Right cardiac atrium (tissue), 5 donors: ENCODE results near the gene LRFN3. TPM values are rescaled to one million over a fixed set of nuclear protein-coding genes. Genes with fewer than 3 reads are reported as not detected.

Experiments used
- ATAC-seq, 2 donors: fragments of 200-7000 bp; cut with Tn5 transposase; one replicate each; pipeline versions ENCODE4 v1.8.0 to v1.9.1; 2020; ENCODE audit warnings: moderate library complexity in 2 of 2, mild to moderate bottlenecking in 1 of 2
- DNase-seq, 3 donors: peaks; one replicate each; pipeline ENCODE4 v3.0.0-alpha.2; 2020
- H3K27ac ChIP-seq: one replicate; pipeline ENCODE4 v1.5.1; 2013; ENCODE audit warnings: mild to moderate bottlenecking, low read length, control low read depth, moderate library complexity
- H3K27me3 ChIP-seq: one replicate; pipeline ENCODE4 v1.6.1; 2013; ENCODE audit not compliant: control insufficient read depth, insufficient read depth
- H3K4me1 ChIP-seq: one replicate; pipeline ENCODE4 v1.6.1; 2013; ENCODE audit warnings: low read length; ENCODE audit not compliant: control insufficient read depth, insufficient read depth
- H3K4me3 ChIP-seq: one replicate; pipeline ENCODE4 v1.5.1; 2013; ENCODE audit warnings: low read length, control low read depth
- H3K9me3 ChIP-seq: one replicate; pipeline ENCODE4 v1.6.1; 2013; ENCODE audit warnings: low read length; ENCODE audit not compliant: control insufficient read depth
- whole genome bisulfite sequencing: extraction: QIAGEN DNeasy Blood & Tissue Kit; methylation state at CpG from one replicate; pipeline ENCODE4 v1.1.7; 2013; 5-methylcytosine and 5-hydroxymethylcytosine counted together
- intact Hi-C, 4 donors: fragments of 100-400 bp; cut with DNase I; formaldehyde crosslinking; loops; one replicate each; pipeline versions ENCODE4 v1.11.0 to v1.14.0; 2022 to 2023
- polyA plus RNA-seq: library from polyadenylated mRNA; stranded (reverse); fragments of 200-250 nt; gene quantifications from one replicate; pipeline ENCODE4 v1.2.3, GENCODE V29; 2013
- total RNA-seq, 4 donors: library from RNA; stranded (reverse); fragmentation: NEBNext Ultra II Directional; extraction: Animal tissue kit (Norgen Biotek cat#: 25700); gene quantifications; one replicate each; pipeline ENCODE4 v1.2.1, GENCODE V29; 2021
- donor health status: healthy with polysubstance abuse.
- donor health status: DM: no; HTN: yes; CAD: no.
- donor health status: DM: no; HTN: no; CAD: no.
- donor health status: DM: no; HTN: yes; CAD: no; lungs with severe emphysema.
- donor health status: DM: yes; HTN: yes; CAD: no.

Gene LRFN3
- total and polyA plus RNA-seq, 5 donors, result 8.2 to 10.8 (median 8.4) TPM

DNA sequence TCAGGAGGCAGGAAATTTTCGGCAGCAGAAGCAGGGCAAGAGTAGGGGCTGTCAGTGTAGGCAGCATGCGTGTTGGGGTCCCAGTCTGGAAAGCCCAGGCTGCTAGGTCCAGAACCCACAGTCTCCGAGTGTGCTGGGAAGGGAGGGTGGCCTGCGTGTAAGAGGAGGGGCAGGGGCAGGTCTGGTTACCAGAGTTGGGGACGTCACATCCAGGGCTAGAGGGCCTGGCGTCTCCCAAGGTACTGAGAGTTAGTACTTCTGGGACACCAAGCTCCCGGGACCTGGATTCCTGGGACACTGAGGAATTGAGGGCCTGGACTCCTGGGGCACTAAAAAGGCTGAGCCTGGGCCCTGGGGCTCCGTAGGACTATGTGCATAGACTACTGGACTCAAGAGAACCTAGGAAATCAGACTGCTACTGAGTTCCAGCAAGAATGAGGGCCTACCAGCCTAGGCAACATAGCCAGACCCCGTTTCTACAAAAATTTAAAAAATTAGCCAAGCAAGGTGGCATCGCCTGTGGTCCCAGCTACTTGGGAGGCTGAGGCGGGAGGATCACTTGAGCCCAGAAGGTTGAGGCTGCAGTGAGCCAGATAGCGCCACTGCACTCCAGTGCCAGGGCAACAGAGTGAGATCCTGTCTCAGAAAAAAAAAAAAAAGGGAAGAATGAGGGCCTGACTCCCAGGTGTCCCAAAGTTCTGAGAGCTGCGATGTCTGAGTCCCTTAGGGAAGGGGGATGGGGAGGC, 38.3 kb upstream of the LRFN3 start:
- no peak for ATAC-seq
- Histone ChIP-seq H3K4me1 (no peaks in the 10 kb centered on the region), H3K9me3 (no peaks in the 10 kb centered on the region), H3K27me3 (no peaks in the 10 kb centered on the region), H3K4me3 (peak overlapping the region; percentile 76), H3K27ac (no peak overlapping the region)
- 91% methylated on average over 13 of the region's 13 CpGs for WGBS
- DNase-seq, result peak in 1 of 3 donors; percentile 43
- intact Hi-C loops, result loop anchor here in 1 of 4 donors (5.0 kb wide), 1 partner anchor 34 kb away; no protein-coding TSS in a partner anchor

DNA sequence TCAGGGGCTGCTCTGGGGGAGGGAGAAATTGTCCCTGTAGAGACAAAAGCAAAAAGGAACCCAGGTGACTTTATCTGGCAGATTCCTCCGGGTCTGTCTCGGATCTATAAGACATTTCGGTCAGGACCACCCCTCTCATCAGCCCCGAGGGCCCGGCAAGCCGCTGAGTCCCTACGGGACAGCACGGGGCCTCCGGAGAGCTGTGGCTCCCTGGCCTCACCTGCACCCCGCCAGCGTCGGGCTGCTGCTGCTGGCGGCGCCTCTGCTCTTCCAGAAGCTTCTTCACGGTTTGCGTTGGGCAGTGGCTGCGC, 37.7 kb upstream of the LRFN3 start:
- no peak for DNase-seq
- H3K27me3 ChIP-seq, result no peaks in the 10 kb centered on the region
- intact Hi-C loops, result loop anchor here in 1 of 4 donors (5.0 kb wide), 1 partner anchor 34 kb away; no protein-coding TSS in a partner anchor
- 16% methylated on average over 17 of the region's 17 CpGs for WGBS
- peak overlapping the region; percentile 76 for H3K4me3 ChIP-seq
- H3K9me3 ChIP-seq, result no peaks in the 10 kb centered on the region
- no peak overlapping the region for H3K27ac ChIP-seq
- no peaks in the 10 kb centered on the region for H3K4me1 ChIP-seq
- peak in 1 of 2 donors; percentile 12 for ATAC-seq

DNA sequence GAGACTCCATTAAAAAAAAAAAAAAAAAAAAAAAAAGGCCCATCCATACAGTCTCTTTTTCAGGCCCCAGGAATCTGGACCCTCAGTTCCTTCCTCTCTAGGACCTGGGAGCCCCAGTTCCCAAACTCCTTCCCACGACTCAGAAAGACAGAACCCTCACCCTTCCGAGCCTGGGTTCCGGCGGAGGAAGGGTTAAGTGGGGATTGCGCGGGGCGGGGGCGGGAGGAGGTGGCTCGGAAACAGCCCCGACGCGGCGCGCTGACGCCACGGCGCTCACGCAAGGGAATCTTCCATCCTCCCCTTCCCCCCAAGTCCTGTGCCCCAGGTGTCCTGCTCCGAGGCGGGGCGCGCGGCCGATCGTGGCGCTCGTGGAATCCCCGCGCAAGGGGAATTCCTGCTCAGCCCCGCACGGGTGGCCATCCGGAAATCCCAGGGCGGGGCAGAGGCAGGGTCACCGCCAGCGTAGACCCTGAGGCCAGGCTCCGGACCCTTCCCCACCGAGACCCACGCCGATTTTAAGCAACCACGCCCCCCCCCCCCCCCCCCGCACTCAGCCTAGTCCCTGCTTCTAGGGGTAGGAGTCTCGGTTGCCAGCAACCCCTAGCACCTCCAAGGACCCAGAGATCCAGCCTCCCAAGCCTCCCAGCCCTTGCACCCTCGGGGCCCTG, 36.5 kb upstream of the LRFN3 start:
- no peaks in the 10 kb centered on the region for H3K4me1 ChIP-seq
- peak overlapping the region; percentile 76 for H3K4me3 ChIP-seq
- intact Hi-C loops, result loop anchor here in 1 of 4 donors (5.0 kb wide), 1 partner anchor 33 kb away; no protein-coding TSS in a partner anchor
- peak overlapping the region; percentile 50 for H3K27ac ChIP-seq
- WGBS, result under 1% methylated on average over 42 of the region's 43 CpGs
- peak; percentile 82 to 93 (median 93) for DNase-seq
- no peaks in the 10 kb centered on the region for H3K9me3 ChIP-seq
- peak; percentile 89 for ATAC-seq
- no peaks in the 10 kb centered on the region for H3K27me3 ChIP-seq

DNA sequence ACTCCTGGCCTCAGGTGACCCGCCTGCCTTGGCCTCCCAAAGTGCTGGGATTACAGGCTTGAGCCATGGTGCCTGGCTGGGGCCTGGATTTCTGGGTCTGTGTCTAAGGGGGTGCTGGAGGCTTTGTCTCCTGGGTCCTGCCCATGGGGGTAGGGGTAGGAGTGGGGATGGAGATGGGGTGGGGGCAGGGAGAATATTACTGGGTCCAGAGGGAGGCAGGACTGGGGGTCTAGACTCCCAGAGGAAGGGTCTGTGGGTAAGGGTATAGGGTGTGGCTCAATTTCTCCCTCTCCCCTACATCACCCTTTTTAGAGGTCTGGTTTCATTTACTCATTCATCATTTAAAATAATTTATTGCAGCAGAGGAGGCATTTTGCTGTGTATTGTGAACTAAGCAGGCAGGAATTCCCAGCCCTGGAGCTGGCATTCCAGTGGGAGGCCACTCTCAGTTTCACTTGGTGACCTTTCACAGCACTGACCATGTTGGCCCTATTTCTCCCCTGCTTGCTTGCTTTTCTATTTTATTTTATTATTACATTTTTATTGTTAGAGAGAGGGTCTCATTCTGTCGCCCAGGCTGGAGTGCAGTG, 35.0 kb upstream of the LRFN3 start:
- intact Hi-C loops, result no loop called here
- no peaks in the 10 kb centered on the region for H3K4me1 ChIP-seq
- no peak overlapping the region for H3K27ac ChIP-seq
- ATAC-seq, result no peak
- peak in 1 of 3 donors; percentile 12 for DNase-seq
- H3K4me3 ChIP-seq, result peak overlapping the region; percentile 12
- no peaks in the 10 kb centered on the region for H3K9me3 ChIP-seq
- 85% methylated on average over 2 of the region's 2 CpGs for WGBS
- no peaks in the 10 kb centered on the region for H3K27me3 ChIP-seq

DNA sequence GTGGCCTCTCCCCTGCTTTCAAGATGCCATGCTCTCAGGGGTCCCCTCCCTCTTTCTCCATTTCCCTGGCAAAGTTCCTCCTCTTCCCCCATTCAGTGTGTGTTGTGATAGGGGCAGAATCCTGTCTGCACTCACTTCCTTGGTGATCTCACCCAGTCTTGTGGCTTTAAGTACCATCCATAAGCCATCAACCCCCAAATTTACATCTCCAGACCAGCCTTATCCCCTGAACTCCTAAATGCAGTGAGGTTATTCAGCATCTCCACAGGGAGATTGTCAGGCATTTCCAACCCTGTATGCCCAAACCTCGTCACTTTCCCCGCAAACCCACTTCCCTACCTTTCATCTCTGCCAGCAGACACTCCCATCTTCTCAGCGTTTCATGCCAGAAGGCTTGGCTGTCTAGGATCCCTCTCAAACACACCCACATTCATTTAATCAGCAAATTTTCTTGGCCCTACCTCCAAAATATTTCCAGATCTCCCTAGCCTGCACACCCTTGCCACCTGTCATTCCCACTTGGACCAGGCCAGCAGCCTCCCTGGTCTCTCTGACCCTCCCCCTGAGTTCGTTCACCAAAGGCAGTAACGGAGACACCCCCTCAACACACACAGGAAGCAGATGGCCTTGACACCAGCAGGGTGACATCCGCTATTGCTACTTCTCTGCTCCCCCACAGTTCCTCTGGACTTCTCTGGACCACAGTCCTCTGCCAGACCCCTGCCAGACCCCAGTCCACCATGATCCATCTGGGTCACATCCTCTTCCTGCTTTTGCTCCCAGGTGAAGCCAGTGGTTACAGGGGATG, 34.1 kb upstream of the LRFN3 start, which contains the start of gene HCST:
HCST (plus strand) TSS at position 676 of the 808 bp plus-strand sequence; CDS start at position 741, 65 bp downstream.
- no peaks in the 10 kb centered on the region for H3K4me1 ChIP-seq
- intact Hi-C loops, result no loop called here
- DNase-seq, result peak in 1 of 3 donors; percentile 33

DNA sequence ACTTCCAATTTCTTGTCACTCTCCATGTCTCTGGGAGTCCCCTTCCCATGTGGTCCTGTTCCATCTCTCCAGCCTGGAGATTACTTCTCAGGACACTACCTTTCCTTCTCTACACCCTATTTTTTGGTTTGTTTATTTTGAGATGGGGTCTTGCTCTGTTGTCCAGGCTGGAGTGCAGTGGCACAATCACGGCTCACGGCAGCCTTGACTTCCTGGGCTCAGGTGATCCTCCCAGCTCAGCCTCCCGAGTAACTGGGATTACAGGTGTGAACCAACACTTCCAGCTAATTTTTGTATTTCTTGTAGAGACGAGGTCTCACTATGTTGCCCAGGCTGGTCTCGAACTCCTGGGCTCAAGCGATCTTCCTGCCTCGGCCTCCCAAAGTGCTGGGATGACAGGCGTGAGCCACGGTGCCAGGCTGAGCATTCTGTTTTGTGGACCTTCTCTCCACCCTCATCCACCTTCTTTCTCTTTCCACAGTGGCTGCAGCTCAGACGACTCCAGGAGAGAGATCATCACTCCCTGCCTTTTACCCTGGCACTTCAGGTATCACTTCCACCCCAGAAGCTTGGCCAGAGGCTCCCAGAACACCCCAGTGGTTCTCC, 33.2 kb upstream of the LRFN3 start:
- WGBS, result 72% methylated on average over 10 of the region's 10 CpGs
- Histone ChIP-seq H3K9me3 (no peaks in the 10 kb centered on the region), H3K27me3 (no peaks in the 10 kb centered on the region), H3K4me3 (no peak overlapping the region), H3K27ac (peak overlapping the region; percentile 20), H3K4me1 (no peaks in the 10 kb centered on the region)
- intact Hi-C loops, result no loop called here
- DNase-seq (no peak), ATAC-seq (no peak)

More for the DNA sequence above, 34.1 kb upstream of the LRFN3 start, which contains the start of gene HCST:
- H3K4me3 ChIP-seq, result no peak within 1 kb of the TSS
- H3K27ac ChIP-seq, result peak within 1 kb of the TSS; percentile 20
- H3K27me3 ChIP-seq, result no peaks in the 10 kb centered on the region
- ATAC-seq, result no peak
- no peaks in the 10 kb centered on the region for H3K9me3 ChIP-seq
- 28% methylated on average over 6 of the region's 6 CpGs for WGBS

DNA sequence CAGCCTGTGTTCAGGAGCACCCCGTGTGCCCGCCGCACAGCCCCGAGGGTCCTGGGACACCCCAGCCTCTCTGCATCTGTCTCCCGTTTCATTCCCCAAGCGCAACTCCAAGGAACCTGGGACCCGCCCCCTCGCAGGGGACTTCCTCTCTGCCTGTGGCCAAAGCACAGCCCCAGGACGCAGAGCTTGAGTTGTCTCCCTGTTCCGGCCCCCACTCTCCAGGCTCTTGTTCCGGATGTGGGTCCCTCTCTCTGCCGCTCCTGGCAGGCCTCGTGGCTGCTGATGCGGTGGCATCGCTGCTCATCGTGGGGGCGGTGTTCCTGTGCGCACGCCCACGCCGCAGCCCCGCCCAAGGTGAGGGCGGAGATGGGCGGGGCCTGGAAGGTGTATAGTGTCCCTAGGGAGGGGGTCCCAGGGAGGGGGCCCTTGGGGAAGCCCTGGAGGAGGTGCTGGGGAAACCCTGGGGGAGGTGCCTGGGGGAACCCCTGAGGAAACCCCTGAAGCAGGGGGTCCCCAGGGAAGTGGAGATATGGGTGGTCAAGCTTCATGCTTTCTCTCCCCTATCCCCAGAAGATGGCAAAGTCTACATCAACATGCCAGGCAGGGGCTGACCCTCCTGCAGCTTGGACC, 32.5 kb upstream of the LRFN3 start:
- H3K4me1 ChIP-seq, result no peaks in the 10 kb centered on the region
- peak; percentile 73 to 90 (median 89) for DNase-seq
- H3K9me3 ChIP-seq, result no peaks in the 10 kb centered on the region
- 1% methylated on average over 24 of the region's 24 CpGs for WGBS
- peak overlapping the region; percentile 20 for H3K27ac ChIP-seq
- peak in 1 of 2 donors; percentile 15 for ATAC-seq
- H3K4me3 ChIP-seq, result no peak overlapping the region
- no peaks in the 10 kb centered on the region for H3K27me3 ChIP-seq
- intact Hi-C loops, result no loop called here

DNA sequence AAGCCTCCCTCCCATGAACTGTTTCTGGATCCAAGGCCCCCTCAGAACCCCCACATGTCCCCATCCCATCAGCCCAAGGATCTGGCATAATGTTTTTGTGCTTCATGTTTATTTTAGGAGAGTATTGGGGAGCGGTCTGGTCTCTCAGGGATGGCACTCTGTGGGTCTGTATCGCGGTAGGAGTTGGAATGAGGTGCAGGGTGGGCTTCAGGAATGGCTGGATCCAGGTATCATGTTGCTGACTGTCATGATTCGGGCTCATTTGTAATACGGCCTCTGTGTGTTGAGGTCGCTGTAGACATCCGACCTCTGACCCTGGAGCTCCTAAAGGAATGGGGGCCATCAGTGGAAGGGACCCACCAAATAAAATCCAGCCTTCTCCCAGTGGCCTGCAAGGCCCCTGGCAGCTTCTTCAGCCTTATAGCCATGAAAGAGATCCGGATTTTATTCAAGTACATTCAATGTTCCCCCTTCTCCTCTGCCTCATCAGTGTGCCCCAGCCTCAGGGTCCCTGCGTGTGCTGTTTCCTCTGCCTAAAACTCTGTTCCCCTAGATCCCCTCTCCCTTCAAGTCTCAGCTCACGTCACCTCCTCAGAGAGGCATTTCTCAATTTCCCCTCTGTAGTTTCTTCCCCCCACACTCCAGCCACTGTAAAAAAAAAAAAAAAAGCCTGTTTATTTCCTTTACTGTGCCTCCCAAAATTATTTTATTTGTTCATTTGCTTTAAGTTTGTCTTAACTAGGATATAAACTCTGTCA, 31.7 kb upstream of the LRFN3 start:
- no peak overlapping the region for H3K4me3 ChIP-seq
- no peaks in the 10 kb centered on the region for H3K27me3 ChIP-seq
- DNase-seq (peak in 1 of 3 donors; percentile 28), ATAC-seq (no peak)
- no peaks in the 10 kb centered on the region for H3K9me3 ChIP-seq
- H3K27ac ChIP-seq, result peak overlapping the region; percentile 5
- no peaks in the 10 kb centered on the region for H3K4me1 ChIP-seq
- intact Hi-C loops, result no loop called here
- WGBS, result 80% methylated on average over 10 of the region's 10 CpGs

DNA sequence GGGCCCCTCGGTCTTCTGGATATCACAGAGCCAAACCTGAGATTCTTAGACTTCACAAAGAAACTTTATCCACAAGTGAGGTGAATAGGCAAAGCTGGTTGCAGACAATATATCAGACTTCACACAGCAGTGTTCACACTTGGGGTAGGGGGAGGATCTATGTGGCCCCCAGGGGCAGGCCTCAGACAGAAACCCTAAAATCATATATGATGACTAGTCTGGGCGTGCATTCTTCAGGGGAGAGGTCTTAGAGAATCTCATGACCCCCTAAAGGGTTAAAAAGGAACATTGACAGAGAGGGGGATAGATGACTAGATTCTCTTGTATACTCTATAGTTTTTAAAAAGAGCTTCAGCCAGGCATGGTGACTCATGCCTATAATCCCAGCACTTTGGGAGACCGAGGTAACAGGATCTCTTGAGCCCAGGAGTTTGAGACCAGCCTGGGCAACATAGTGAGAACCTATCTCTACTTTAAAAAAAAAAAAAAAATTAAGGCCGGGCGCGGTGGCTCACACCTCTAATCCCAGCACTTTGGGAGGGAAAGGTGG, 30.9 kb upstream of the LRFN3 start:
- H3K4me3 ChIP-seq, result no peak overlapping the region
- WGBS, result 76% methylated on average over 6 of the region's 6 CpGs
- intact Hi-C loops, result no loop called here
- H3K27ac ChIP-seq, result no peak overlapping the region
- H3K27me3 ChIP-seq, result no peaks in the 10 kb centered on the region
- ATAC-seq (no peak), DNase-seq (no peak)
- H3K4me1 ChIP-seq, result no peaks in the 10 kb centered on the region
- no peaks in the 10 kb centered on the region for H3K9me3 ChIP-seq
